ENCODE measurements around the gene CCDC127. TPM values are rescaled to one million over a fixed set of nuclear protein-coding genes. Genes with fewer than 3 reads are reported as not detected.

The CCDC127 gene
- total RNA-seq, 1 donor = 4.3 TPM

DNA sequence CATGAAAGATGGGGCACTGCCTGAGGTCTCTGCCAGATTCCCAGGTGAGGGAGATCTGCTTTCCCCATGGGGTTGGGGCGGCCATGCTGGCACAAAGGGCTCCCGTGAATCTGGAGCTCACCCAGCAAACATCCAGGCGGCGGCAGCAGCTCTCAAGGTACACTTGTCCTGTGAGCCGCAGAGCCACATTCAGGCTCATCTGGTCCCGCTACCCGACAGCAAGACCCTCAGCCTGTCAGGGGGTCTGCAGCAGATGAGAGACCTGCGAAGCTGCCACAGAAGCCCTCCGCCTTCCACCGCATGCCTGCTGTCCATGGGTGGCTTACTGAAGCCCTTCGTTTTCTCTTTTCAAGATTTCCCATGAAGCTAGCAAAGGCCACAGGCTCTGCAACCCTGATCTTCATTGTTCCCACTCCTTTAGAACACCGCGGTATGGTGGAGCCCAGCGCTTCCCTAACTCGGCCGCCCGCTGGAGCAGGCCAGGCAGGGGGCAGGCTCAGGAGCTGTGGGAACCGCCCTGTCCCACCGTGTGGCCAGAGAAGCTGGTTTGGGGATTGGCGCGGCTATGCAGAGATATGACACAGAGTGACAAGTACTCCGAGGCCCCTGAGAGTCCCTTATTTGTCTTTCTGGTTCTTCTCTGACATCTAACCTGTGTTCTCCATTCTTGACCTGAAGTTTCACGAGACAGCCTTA, 17.9 kb downstream of the CCDC127 start:
- H3K79me2 ChIP-seq (ENCODE audit: insufficient read depth, low read length) = peaks cover 8% of the 10 kb centered on the region
- no peak overlapping the region for H3K4me2 ChIP-seq (ENCODE audit: insufficient read depth, low read length)
- TF ChIP-seq, protein P1, sequence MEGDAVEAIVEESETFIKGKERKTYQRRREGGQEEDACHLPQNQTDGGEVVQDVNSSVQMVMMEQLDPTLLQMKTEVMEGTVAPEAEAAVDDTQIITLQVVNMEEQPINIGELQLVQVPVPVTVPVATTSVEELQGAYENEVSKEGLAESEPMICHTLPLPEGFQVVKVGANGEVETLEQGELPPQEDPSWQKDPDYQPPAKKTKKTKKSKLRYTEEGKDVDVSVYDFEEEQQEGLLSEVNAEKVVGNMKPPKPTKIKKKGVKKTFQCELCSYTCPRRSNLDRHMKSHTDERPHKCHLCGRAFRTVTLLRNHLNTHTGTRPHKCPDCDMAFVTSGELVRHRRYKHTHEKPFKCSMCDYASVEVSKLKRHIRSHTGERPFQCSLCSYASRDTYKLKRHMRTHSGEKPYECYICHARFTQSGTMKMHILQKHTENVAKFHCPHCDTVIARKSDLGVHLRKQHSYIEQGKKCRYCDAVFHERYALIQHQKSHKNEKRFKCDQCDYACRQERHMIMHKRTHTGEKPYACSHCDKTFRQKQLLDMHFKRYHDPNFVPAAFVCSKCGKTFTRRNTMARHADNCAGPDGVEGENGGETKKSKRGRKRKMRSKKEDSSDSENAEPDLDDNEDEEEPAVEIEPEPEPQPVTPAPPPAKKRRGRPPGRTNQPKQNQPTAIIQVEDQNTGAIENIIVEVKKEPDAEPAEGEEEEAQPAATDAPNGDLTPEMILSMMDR (IDR thresholded peaks at IDR 0.05; ENCODE audit: extremely low read depth, low read depth, low read length) = no peak
- H3K4me1 ChIP-seq (ENCODE audit: insufficient read depth, low read length) = no peaks in the 10 kb centered on the region
- H3K27ac ChIP-seq (ENCODE audit: low read depth, low read length) = no peak overlapping the region
- H3K9me3 ChIP-seq (ENCODE audit: low read depth, low read length) = no peaks in the 10 kb centered on the region
- H2AFZ ChIP-seq (ENCODE audit: low read length) = no peak overlapping the region
- H4K20me1 ChIP-seq (ENCODE audit: insufficient read depth, low read length) = peaks cover 24% of the 10 kb centered on the region
- H3K27me3 ChIP-seq (ENCODE audit: insufficient read depth, low read length) = no peaks in the 10 kb centered on the region
- H3K36me3 ChIP-seq (ENCODE audit: insufficient read depth, low read length) = peaks cover 15% of the 10 kb centered on the region
- DNase-seq (ENCODE audit: insufficient read length, low spot score, missing footprints) = peak; percentile 80
- no peak overlapping the region for H3K4me3 ChIP-seq (ENCODE audit: insufficient read depth, low read length)

DNA sequence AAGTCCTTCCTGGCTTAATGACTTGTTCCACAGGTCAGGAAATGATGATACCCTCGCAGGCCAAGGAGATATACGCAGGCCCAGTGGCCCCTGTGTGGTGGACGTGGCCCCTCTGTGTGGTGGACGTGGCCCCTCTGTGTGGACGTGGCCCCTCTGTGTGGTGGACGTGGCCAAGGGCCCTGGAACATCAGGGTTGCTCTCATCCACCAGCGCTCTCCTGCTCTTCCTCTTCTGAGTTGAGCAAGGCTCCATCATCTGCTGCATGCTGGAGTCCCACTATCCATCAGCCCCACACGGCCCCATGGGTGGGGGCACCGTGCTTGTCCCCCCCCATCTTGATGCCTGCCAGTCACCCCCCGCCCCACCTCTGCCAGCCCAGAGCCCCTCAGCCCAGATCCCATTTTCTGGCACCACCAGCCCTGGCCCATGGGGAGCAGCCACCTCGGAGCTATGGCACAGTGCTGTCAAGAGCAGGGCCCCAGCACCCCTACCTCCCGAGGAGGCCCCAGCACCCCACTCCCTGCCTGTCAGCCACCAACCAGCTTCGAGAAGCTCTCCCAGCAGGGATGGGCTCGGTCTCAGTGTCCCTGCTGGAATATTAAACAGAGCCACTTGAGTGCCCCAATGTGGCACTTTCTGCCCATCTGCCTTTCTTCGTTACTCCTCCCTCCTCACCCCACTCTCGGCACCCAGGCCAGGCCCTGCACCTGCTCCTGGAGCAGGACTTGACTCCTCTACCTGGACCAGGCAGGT, 18.6 kb downstream of the CCDC127 start:
- Histone ChIP-seq H3K4me2 (ENCODE audit: insufficient read depth, low read length) (no peak overlapping the region), H3K79me2 (ENCODE audit: insufficient read depth, low read length) (peaks cover 3% of the 10 kb centered on the region), H3K27me3 (ENCODE audit: insufficient read depth, low read length) (no peaks in the 10 kb centered on the region), H3K4me1 (ENCODE audit: insufficient read depth, low read length) (no peaks in the 10 kb centered on the region), H4K20me1 (ENCODE audit: insufficient read depth, low read length) (peaks cover 24% of the 10 kb centered on the region), H3K27ac (ENCODE audit: low read depth, low read length) (no peak overlapping the region), H3K9me3 (ENCODE audit: low read depth, low read length) (no peaks in the 10 kb centered on the region), H2AFZ (ENCODE audit: low read length) (no peak overlapping the region), H3K4me3 (ENCODE audit: insufficient read depth, low read length) (no peak overlapping the region), H3K36me3 (ENCODE audit: insufficient read depth, low read length) (peaks cover 9% of the 10 kb centered on the region)
- DNase-seq (ENCODE audit: insufficient read length, low spot score, missing footprints) = peak; percentile 78
- TF ChIP-seq, protein P1 (IDR thresholded peaks at IDR 0.05; ENCODE audit: extremely low read depth, low read depth, low read length) = no peak

DNA sequence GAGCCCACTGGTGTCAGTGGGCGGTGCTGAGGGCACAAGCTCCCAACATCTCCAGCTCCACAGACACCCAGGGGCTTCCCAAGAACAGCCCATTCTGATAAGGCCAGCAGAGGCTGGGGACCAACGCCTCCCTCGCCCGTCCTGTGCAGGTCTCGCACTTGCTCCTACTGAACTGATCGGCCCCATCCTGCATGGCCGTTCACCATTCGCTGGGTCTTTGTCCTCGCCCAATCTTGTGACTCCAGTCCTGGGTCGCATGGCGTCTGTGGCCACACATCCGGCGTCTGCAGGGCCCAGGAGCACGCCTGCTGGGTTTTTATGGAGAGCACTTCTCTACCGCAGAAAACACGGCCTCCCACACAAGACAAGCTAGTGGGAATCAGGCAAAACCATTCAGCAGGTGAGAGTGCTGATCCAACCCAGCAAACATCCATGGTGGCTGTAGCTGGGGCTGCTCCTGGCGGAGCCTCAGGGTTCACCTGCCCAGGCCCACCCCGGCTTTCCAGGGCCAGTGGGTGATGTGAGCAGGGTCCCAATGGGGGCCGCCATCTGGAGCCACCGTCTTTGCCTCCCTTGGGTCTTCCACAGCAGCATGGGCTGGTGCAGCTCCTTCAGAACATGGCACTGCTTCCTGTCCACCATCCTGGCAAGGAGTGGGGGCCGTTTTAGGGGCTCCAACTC, 19.3 kb downstream of the CCDC127 start:
- TF ChIP-seq, protein P1 (IDR thresholded peaks at IDR 0.05; ENCODE audit: extremely low read depth, low read depth, low read length) = no peak
- H3K36me3 ChIP-seq (ENCODE audit: insufficient read depth, low read length) = peaks cover 2% of the 10 kb centered on the region
- no peak overlapping the region for H3K4me3 ChIP-seq (ENCODE audit: insufficient read depth, low read length)
- H3K79me2 ChIP-seq (ENCODE audit: insufficient read depth, low read length) = peaks cover 1% of the 10 kb centered on the region
- no peaks in the 10 kb centered on the region for H3K9me3 ChIP-seq (ENCODE audit: low read depth, low read length)
- no peak overlapping the region for H3K4me2 ChIP-seq (ENCODE audit: insufficient read depth, low read length)
- no peak overlapping the region for H3K27ac ChIP-seq (ENCODE audit: low read depth, low read length)
- peaks cover 22% of the 10 kb centered on the region for H4K20me1 ChIP-seq (ENCODE audit: insufficient read depth, low read length)
- peaks cover 3% of the 10 kb centered on the region for H3K27me3 ChIP-seq (ENCODE audit: insufficient read depth, low read length)
- H3K4me1 ChIP-seq (ENCODE audit: insufficient read depth, low read length) = no peaks in the 10 kb centered on the region
- peak; percentile 55 for DNase-seq (ENCODE audit: insufficient read length, low spot score, missing footprints)
- H2AFZ ChIP-seq (ENCODE audit: low read length) = no peak overlapping the region

All from osteoblast (primary cell).